Measurements from ENCODE around the gene BMI1.

The BMI1 gene

DNA sequence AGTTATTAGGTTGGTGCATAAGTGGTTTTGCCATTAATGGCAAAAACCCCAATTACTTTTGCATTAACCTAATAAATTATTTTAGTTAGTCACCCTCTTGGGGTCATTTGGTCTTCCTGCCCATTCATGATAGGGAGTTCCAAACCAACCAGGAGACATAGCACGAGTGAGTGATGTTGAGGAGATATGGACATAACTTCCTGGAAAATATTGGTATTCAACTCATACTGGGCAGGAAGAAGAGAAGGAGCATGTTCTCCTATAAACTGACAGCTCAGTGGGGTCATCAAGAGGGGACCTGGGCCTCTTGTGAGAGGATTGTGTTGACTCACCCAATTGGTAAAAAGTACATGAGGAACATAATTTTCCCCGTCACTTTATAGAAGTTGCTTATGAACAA is 48.1 kb downstream of the BMI1 start:
- no peak for DNase-seq

DNA sequence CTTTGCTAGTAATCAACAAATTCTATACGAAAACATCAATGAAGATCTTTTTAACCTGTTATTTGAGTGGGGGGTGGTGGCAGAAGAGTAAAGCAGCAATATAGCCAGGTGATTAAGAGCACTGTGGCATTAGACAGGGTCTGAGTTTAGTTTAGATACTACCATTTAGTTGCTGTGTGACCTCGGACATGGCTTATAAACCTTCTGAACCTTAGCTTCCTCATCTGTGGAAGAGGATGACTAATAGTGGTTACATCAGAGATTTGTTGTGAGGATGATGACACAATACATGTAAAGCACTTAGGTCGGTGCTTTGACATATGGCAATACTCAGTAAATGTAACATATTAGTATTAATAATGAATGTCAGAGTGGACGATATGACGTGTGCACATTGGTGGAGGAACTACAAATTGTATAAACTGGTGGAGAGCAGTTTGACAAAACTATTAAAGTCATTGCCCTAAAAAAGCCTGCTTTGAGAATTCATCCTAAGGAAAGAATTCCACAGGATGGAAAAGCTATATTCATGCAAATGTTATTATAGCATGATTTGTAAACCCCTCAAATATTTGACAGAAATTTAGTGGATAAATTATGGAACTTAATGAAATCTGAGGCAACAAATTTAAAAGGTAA is 48.7 kb downstream of the BMI1 start:
- DNase-seq = no peak

DNA sequence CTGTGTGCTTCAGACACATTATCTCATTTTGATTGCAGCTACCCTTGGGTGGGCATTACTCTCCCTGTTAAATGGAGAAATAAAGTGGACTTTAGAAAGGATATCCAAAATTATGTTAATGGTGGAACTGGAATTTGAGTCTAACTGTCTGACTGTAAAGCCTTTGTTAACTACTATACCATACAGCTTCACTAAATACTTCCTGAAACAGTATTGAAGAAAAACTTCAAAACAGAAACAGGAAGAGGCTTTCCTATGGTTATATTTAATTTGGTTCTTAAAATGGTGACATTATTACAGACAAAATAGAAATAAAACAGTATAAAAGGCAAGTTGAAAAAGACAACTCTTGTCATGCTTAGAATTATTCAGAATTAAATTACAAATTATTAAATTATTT is 49.4 kb downstream of the BMI1 start:
- no peak for DNase-seq

DNA sequence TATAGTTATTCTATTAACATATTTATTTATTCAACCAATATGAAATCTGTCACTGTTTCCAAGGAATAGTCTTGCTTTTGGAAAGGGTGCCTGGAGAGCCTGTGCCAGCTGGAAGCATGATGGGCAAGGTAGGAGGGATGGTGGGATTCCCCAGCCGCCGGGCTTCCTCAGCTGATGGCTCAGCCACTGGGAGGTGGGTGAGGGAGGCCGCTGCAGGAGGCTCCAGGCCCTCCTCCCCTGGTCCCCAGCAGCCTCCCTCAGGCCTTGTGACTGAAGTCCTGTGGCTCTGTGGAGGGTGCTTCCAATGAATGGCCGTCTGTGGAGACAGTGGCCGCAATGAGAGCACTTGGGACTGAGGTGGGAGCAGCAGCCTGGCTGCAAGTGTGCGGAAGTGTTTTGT is 51.4 kb downstream of the BMI1 start:
- no peak for DNase-seq

DNA sequence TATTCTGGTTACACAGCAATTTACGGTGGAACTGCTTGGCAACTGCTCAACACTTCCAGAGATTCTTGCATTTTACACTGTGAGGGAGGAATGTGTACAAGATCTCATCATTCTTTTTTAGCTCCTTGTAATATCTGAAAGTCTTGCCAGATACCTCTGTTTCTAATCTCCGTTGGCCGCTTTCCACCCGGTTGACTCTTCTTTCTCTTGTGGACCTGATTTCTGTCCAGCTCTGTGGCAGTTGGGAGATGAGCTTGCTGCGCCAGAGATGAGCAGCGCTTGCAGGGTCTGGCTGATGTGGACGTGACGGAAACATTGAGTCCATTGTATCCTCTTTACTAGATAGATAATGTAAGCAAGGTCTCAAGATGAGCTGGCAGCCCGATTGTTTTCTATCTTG is 52.0 kb downstream of the BMI1 start:
- no peak for DNase-seq

DNA sequence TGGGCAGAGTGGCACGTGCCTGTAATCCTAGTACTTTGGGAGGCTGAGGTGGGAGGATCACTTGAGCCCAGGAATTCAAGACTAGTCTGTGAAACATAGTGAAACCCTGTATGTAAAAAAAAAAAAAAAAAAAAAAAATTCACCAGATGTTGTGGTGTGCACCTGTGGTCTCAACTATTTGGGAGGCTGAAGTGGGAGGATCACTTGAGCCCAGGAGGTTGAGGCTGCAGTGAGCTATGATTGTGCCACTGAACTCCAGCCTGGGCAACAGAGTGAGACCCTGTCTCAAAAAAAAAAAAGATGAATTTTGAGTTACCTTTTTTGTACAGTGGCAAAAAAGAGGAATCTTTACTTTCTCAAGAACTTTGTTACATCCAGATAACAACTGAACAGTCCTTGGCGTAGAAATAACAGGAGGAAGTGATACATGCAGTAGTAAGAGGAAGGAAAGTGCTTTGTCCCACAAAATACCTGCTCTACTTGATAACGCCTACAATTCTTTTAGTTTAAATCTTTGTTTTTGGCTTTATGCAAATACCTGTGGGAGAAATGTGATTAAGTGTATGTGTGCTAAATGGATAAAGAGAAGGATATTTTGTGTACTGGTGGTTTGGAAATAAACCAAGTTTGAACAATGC is 53.7 kb downstream of the BMI1 start:
- DNase-seq = no peak

DNA sequence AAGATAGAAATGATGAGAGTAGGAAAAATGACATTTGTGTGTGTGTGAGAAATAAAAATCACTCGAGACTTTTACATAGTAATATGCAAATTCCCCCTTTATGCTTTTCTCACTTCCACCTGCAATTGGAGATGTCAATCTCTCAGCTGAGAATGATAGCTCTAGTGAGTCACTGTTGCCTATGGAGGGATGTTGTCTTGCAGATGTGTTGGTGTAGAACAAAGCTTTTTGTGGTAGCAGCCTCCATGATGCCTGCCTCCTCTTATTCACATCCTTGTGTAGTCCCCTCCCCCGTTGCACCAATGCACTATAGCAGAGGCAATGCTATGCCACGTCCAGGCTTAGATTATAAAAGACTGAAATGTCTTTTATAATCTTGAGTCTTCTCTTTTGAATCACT is 58.2 kb downstream of the BMI1 start:
- no peak for DNase-seq
